Panc1 (cell line): Measurements from ENCODE around the gene SULT2A1.

ENCODE experiments used
- POLR2AphosphoS5 ChIP-seq: IDR thresholded peaks from 2 replicates; pipeline ENCODE4 v1.6.1; 2012; ENCODE audit warnings: mild to moderate bottlenecking, low read depth, low read length, moderate library complexity
- TF ChIP-seq, protein P1 (sequence below): fragments of 450-650 bp; IDR thresholded peaks from 2 replicates; pipeline ENCODE4 v1.5.1; 2017; ENCODE audit warnings: mild to moderate bottlenecking

DNA sequence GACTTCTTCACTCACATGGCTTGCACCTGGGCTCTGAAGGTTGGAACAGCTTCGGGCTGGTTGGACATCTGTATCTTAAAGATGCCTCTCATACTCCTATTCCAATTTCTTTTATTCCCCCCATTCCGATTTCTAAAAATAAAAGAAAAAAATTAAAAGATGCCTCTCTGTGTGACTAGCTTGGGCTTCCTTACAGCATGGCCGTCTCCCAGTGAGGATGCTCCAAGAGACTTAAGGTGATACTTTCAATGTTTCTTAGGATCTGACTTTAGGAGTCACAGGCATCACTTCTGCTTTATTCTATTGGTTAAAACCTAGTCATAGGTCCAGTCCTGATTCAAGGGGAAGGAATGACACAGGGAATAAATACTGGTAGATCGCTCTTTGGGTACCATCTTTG is 9.9 kb upstream of the SULT2A1 start:
- TF ChIP-seq, protein P1, sequence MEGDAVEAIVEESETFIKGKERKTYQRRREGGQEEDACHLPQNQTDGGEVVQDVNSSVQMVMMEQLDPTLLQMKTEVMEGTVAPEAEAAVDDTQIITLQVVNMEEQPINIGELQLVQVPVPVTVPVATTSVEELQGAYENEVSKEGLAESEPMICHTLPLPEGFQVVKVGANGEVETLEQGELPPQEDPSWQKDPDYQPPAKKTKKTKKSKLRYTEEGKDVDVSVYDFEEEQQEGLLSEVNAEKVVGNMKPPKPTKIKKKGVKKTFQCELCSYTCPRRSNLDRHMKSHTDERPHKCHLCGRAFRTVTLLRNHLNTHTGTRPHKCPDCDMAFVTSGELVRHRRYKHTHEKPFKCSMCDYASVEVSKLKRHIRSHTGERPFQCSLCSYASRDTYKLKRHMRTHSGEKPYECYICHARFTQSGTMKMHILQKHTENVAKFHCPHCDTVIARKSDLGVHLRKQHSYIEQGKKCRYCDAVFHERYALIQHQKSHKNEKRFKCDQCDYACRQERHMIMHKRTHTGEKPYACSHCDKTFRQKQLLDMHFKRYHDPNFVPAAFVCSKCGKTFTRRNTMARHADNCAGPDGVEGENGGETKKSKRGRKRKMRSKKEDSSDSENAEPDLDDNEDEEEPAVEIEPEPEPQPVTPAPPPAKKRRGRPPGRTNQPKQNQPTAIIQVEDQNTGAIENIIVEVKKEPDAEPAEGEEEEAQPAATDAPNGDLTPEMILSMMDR: no peak
- no peak for TF ChIP-seq POLR2AphosphoS5
